Mesothelial cell of epicardium (in vitro differentiated cells): ENCODE results near the gene ADIRF. TPM values are rescaled to one million over a fixed set of nuclear protein-coding genes. Genes with fewer than 3 reads are reported as not detected.

Source experiments
- DNase-seq, 2 experiments: peaks; one replicate each; pipeline ENCODE4 v3.0.0; 2021; ENCODE audit warnings: low spot score in 2 of 2; ENCODE audit not compliant: unreplicated experiment in 2 of 2
- H3K27ac Mint-ChIP-seq: 2 replicates; pipeline ENCODE4 v1.8.0; 2021; ENCODE audit warnings: mixed read lengths
- H3K27me3 Mint-ChIP-seq: 2 replicates; pipeline ENCODE4 v1.8.0; 2021; ENCODE audit warnings: low read depth, mixed read lengths
- H3K36me3 Mint-ChIP-seq: 2 replicates; pipeline ENCODE4 v1.8.0; 2021; ENCODE audit warnings: mixed read lengths
- H3K4me1 Mint-ChIP-seq: 2 replicates; pipeline ENCODE4 v1.8.0; 2021; ENCODE audit warnings: mixed read lengths
- H3K4me3 Mint-ChIP-seq: 2 replicates; pipeline ENCODE4 v1.8.0; 2021; ENCODE audit warnings: mild to moderate bottlenecking, moderate library complexity, mixed read lengths
- H3K9me3 Mint-ChIP-seq: 2 replicates; pipeline ENCODE4 v1.8.0; 2021; ENCODE audit warnings: mixed read lengths
- CTCF ChIP-seq: fragments of 200-600 bp; sonication (generic); IDR thresholded peaks from one replicate; pipeline ENCODE4 v1.5.0; 2021; ENCODE audit warnings: antibody characterized with exemption; ENCODE audit not compliant: unreplicated experiment
- total RNA-seq: library from RNA; stranded (reverse); gene quantifications from 3 replicates; pipeline ENCODE4 v1.2.1, GENCODE V29; 2021

ADIRF gene
- total RNA-seq, 1 donor from 2014 or later, result not detected

DNA sequence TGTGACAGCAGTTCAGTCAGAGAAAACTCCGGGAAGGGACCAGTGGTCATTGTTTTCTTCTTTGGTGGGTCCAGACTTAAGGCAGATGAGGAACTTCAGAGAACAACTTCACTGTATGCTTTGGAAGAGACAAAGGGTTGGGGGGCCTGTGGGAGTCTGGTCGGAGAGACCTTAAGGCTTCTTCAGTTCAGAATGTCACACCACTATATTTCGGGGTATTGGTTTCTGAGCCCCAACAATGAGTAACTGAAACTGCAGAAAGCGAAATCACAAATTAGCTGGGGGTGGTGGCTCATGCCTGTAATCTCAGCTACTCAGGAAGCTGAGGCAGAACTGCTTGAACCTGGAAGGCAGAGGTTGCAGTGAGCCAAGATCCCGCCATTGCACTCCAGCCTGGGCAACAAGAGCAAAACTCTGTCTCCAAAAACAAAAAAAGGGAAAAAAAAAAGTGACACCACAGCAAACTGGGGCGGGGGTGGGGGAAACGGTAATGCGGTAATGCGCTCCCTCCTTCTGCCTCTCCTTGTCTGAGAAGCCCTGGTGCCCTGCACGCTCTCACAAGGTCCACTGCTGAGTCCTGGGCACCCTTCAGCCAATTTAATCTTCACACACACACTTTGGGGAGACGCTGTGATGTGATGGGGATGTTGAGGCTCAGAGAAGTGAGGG is 2.2 kb upstream of the ADIRF start:
- Mint-ChIP-seq H3K27ac (no peak overlapping the region), H3K36me3 (no peaks in the 10 kb centered on the region), H3K27me3 (no peaks in the 10 kb centered on the region), H3K4me1 (peaks cover 37% of the 10 kb centered on the region), H3K4me3 (no peak overlapping the region), H3K9me3 (no peaks in the 10 kb centered on the region)
- TF ChIP-seq CTCF, result no peak
- DNase-seq, result no peak

DNA sequence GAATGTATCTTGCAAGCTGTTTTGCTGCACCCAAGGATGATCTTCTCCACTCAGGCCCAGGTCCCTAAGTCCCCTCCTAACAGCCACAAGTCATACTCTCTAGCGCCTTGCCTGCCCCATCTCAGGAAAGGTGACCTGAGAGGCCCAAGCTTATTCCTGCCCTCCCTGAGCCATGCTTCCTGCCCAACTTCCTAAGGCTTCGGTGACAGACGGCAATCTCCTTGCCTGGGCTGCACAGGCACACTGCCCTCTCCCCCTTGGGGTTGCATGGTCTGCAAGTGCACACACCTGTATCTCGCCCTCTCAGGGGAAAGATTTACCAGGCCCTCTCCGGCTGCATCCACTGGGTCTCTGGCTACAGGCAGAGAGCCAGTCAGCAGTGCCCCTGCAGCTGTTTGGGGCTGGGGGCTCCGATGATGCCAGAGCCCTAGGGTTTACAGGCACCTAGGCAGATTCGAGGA is 771 bp upstream of the ADIRF start:
- Mint-ChIP-seq H3K4me3 (no peak overlapping the region), H3K9me3 (no peaks in the 10 kb centered on the region), H3K27ac (no peak overlapping the region), H3K27me3 (peaks cover under 1% of the 10 kb centered on the region), H3K4me1 (peaks cover 43% of the 10 kb centered on the region), H3K36me3 (no peaks in the 10 kb centered on the region)
- DNase-seq, result no peak
- TF ChIP-seq CTCF, result no peak

DNA sequence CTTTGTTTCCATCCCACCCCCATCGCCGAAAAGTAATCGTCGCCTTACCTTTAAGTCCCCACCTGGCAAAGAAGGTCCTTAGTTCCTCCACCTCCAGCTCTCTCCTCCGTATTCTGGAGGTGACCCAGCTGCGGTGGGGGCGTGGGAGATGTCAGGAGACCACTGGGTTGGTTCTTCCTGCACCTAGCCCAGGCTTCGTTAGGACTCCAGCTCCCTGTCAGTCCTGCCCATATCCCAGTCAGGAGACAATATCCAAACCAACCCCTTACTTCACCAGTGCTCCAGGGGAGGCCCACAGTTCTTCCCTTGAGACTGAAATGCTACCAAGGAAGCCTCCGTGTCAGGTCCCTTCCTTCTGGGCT is 693 bp downstream of the ADIRF start:
- Mint-ChIP-seq H3K4me3 (no peak overlapping the region), H3K9me3 (no peaks in the 10 kb centered on the region), H3K27ac (no peak overlapping the region)

DNA sequence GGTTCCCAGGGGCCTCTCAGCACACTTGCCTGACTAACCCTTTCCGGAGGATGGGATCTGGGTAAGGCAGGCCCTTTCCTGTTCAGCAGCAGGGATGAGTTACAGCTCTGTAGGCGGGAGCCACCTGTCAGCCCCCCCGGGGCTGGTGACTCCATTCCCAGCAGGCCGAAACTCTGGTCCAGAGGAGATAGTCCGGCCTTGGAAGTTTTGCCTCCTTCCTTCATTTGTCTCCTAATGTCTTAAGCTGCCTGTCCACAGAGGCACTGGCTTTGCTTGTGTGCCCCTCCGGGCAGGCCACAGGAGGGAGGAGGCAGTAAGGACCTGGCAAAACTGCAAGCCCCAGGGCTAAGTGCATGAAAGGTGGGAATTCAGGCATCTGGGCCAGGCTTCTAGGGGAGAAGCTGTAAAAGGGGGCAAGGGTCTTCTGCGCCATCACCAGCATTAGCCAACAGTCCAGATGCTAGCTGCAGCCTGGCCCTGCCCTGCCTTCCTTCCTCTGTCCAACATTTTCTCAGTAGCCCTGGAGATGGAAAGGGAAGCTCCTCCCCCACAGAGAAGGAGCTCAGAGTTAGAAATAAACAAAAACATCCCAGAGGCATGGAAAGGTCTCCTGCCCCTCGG is 1.2 kb downstream of the ADIRF start:
- Mint-ChIP-seq H3K27ac (peak overlapping the region; percentile 25), H3K4me3 (peak overlapping the region; percentile 83)

More for the DNA sequence above, 693 bp downstream of the ADIRF start:
- peaks cover 49% of the 10 kb centered on the region for H3K4me1 Mint-ChIP-seq
- TF ChIP-seq CTCF, result no peak
- H3K36me3 Mint-ChIP-seq, result no peaks in the 10 kb centered on the region
- DNase-seq, result no peak
- peaks cover 7% of the 10 kb centered on the region for H3K27me3 Mint-ChIP-seq

DNA sequence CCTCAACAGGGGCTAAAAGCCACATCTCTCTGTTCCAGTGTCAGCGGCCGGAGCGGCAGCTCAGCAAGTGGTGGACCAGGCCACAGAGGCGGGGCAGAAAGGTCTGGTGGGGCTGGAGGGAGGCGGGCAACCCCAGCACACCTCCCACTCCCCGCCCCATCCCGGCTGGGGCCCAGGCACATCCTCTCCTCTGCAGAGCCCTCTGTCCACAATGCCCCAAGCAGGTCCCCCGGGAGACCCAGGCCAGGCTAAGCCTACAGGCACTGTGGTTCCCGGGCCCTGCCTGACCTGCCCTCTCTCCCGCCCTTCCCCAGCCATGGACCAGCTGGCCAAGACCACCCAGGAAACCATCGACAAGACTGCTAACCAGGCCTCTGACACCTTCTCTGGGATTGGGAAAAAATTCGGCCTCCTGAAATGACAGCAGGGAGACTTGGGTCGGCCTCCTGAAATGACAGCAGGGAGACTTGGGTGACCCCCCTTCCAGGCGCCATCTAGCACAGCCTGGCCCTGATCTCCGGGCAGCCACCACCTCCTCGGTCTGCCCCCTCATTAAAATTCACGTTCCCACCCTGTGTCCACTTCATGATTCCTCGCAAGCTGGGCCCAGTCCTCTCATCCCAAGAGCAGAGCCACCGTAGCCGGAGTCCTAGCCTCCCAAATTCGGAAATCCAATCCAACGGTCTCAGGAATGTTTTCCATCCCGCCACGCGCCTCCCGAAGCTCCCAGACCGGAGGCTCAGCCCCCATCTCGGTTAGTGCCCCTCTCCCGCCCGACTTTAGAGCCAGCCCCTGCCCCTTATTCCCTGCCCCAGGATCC is 2.1 kb downstream of the ADIRF start:
- Mint-ChIP-seq H3K4me3 (peak overlapping the region; percentile 83), H3K4me1 (peaks cover 51% of the 10 kb centered on the region), H3K27ac (peak overlapping the region; percentile 77), H3K9me3 (no peaks in the 10 kb centered on the region), H3K36me3 (no peaks in the 10 kb centered on the region), H3K27me3 (peaks cover 7% of the 10 kb centered on the region)
- no peak for DNase-seq
- TF ChIP-seq CTCF, result no peak

More for the DNA sequence above, 1.2 kb downstream of the ADIRF start:
- Mint-ChIP-seq H3K9me3 (no peaks in the 10 kb centered on the region), H3K27me3 (peaks cover 7% of the 10 kb centered on the region), H3K36me3 (no peaks in the 10 kb centered on the region), H3K4me1 (peaks cover 50% of the 10 kb centered on the region)
- DNase-seq, result peak in 1 of 2 experiments; percentile 37
- no peak for TF ChIP-seq CTCF
